HG03280 (cell line): Measurements from ENCODE around the gene GP9.

Source experiments
- ATAC-seq: cut with Tn5 transposase; IDR thresholded peaks from one replicate; pipeline ENCODE4 v1.9.1; 2021; ENCODE audit warnings: mild to moderate bottlenecking, moderate library complexity; ENCODE audit not compliant: unreplicated experiment

Gene GP9

DNA sequence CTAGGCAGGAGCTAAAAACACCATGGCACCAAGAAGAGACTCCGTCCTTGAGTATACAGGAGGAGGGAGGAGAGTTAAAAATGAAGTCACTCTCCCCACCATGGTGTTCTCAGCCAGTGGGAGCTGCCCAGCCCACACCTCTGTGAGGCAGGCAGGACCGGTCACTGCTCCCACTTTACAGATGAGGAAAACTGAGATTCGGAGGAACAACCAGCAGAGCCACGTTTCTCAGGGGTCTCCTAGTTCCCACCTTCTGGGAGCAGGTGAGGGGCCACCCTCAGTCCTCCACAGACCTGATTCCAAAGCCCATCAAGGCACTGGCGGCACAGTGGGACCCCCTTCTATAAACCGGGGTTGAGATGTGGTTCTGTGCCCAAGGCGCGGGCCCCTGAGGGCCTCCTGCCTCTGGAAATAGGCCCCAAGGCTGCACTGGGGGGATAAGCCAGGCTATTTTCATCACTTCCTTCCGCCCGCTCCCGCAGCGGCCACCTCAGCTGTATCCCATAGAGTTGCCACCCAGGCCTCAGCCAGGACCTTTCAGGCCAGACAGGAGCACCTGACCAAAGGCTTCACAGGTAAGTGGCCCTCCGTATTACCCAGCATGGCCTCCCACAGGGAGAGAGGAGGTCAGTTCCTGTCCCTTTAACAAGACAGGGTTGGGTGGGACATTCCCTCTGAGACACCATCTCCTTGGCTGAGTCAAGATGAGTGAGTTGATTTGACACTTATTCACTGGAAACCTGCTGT is at the start of gene GP9:
GP9 (plus strand) TSS at position 504 of the 747 bp plus-strand sequence. CDS start 961 bp downstream, outside the sequence.
- no peak for ATAC-seq

DNA sequence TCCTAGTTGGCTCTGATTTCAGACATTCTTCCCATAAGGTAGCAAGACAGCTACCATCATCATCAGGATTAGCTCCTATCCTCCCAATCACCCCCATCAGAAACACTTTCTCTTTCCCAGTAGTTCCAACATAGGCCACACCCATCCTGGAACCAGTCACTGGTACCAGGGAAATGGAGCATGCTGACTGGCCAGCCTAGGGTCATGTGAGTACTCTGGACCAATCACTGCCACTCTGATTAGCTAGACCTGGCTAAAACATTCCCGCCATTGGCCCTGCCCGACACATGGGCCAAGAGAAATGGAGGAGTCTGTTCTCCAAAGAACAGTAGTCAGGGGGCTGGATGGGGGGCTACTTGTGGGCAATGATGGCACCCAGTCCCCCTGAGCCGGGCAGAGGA is 47.1 kb upstream of the GP9 start:
- no peak for ATAC-seq

DNA sequence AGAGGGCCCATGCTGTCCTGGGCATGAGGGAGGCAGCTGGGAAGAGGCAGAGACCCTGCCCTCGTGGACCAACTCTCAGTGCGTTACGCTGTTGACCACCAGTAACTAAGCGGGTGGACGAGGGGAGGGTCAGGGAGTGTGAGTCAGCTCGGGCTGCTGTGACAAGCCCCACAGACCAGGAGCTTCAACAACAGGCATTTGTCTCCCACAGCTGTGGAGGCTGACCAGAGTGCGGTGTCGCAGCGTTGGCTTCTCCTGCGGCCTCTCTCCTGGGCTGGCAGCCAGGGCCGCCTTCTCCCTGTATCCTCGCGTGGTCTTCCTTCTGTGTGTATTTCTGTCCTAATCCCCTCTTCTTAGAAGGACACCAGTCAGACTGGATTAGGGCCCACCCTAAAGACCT is 46.4 kb upstream of the GP9 start:
- ATAC-seq: no peak

DNA sequence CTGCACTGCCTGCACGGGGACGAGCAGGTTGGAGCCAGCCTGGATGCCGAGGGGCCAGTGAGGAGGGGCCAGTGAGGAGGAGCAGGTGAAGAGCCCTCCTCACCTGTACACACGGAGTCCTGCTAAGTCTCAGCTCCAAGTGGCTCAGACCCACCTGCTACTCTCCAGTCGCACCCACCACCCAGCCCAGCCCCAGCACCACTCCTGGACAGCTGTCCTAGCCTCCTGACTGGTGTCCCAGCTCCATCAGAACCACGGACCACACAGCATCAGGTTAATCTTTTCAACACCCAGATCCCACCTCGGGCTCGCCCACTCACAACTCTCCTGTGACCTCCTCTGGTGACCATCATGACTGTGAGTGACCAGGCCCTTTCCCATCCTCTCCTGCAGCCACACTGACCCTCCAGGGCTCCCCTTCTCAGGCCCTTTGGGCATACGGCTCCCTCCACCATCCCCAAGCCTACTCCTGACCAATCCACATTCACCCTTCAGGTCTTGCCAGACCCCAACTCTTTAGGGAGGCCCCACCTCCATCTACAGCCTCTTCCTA is 45.7 kb upstream of the GP9 start:
- ATAC-seq: no peak

DNA sequence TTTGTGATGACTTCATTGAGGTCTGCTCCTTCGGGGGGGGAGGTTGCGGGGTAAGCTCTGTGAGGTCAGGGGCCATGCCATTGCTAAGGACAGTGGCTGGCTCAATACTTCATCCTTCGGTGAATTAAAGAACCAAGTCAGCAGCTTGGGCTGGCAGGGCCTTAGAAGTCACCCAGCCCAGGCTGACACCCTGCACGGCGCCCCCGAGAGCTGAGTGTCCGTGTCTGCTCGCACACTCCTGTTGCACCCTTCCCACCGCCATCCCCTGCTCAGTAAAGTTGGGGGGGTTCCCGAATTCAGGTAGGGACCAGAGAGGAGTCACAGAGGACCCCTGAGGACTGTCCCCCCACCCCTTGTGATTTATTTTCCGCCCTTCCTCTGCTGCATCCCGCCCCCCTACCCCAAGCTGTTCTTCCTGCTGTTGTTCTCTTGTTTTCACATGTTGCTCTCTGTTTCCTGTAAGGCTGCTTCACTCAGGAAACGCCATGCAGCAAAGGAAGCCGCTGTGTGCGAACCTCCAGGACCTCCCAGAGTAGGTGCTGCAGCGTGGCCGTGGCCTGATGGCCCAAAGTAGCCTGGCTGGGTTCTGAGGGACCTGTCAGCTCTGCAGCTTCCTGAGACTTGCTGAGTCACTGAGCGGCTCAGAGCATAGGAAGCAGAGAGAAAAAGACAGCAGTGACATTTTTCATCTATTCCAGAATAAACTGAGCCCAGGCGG is 45.0 kb upstream of the GP9 start:
- ATAC-seq: no peak

DNA sequence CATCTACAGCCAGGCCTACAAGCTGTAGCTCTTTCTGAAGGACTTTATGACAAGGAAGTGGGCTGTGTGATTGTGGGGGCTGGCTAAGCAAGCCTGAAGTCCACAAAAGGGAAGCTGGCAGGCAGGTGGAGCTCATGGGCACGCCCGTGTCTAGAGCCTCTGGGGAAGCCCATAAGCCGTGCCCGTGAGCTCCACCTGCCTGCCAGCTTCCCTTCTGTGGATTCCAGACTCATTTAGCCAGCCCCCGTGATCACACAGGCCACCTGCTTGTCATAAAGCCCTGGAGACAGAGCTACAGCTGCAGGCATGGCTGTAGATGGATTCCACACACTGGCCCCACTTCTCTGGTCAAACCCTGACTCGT is 44.2 kb upstream of the GP9 start:
- ATAC-seq: no peak

DNA sequence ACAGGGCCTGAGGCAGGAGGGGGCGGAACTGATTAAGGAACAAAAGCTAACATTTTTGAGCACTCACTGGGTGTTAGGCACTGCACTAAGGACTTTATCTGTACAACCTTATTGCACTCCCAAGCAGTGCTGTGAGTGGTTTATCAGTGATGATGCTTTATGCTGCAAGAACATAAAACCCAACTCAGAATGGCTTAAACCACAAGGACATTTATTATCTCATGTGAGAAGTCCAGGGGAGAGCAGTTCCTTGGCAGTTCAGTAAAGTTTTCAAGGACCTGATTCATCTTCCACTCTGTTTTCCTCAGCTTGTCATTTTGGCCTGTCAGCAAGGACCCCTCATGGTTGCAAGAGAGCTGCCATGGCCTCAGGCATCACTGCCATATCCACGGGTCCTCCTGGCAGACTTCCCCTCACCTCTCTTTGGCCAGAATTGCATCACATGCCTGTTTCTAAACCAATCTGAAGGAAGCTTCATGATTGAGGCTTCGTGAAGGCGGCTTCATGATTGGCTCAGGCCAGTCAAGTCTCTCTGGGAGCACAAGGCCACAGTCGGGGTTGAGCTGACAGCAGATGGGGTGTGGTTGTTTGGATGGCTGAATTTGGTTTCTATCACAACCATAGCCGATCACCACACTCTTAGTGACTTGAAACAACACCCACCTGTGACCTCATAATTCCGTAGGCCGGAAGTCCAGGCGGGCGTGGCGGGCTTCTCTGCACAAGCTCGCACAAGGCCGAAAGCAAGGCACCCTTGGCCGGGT is 43.7 kb upstream of the GP9 start:
- peak; percentile 83 for ATAC-seq

DNA sequence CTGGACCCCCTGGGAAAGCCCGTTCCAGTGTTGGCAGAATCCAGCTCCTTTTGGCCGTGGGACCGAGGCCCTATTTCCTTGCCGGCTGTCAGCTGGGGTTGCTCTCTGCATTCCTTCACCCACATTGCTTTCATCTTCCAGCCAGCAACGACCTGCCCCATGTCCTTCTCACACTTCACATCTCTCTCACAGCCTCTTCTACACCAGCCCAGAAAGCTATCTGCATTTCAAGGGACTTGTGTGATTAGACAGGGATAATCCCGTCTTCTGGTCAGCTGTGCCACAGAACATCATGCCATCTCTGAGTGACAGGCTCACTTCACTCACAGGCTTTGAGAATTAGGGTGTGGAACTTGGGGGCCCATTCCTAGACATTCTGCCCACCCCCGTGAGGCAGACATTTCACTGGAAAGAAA is 43.1 kb upstream of the GP9 start:
- peak; percentile 11 for ATAC-seq

DNA sequence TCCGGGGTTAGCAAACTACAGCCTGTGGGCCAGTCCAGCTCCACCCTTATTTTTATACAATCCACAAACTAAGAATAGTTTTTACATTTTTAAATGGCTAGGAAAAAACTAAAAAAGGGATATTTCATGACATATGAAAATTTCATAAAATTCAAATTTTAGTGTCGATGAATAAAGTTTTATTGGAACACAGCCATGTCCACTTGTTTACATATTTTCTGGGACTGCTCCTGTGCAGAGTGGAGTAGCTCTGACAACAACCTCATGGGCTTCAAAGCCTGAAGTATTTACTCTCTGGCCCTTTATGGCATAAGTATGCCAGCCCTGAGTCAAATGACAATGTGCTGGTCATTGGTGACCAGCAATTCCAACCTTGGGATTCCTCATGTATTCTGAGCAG is 42.3 kb upstream of the GP9 start:
- ATAC-seq: no peak

DNA sequence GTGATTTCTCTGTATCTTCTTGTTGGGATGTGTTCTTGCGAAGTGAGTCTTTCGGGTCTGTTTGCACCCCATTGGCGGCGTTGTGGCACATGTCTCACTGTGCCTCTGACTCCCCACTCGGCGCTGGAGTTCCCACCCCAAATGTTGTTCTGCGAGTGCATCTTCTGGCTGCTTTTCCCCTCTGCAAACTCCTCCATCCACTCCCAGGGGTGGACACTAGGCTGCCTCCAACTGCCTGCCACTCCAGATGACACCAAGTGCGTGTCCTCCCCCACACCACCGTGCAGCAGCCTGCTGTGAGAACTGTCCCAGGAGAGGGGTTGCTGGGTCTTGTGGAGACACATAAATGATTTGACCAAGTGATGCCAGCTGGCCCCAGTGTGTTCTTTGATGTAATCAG is 41.8 kb upstream of the GP9 start:
- no peak for ATAC-seq

DNA sequence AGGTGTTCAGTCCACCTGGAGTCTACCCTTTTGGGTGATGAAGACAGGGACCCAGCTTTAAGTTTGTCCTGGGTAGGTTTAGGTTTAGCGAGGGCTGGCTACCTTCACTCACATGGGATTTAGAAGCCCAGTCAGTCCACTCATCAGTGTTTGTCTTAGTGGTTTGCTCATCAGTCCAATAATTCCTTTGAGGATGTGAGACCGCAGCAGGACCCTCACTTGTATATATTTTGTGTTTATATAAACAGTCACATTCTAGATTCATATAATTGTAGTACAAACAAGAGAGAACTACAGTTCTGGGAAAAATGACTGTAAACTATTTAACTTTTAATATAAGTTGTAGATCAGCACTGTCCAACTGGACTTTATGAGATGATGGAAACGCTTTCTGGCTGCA is 41.3 kb upstream of the GP9 start:
- ATAC-seq: no peak

DNA sequence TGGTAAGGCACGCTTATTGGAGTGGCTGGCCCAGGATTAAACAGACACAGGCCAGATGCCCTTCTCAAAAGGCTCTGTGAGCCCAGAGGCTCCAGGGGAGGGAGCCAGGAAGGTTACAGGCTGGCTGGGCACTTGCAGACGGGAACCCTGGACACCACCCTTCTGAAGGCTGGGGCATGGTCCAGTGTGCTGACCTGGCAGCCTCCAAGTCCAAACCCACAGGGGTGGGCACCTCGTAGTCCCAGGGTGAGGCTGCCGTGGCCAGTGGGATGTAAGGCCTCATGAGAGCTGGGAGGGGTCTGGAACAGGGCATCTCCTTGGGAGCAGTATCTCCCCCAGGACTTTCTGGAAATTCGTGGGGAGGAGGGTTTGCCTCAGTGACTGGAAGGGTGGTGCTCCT is 39.9 kb upstream of the GP9 start:
- no peak for ATAC-seq

DNA sequence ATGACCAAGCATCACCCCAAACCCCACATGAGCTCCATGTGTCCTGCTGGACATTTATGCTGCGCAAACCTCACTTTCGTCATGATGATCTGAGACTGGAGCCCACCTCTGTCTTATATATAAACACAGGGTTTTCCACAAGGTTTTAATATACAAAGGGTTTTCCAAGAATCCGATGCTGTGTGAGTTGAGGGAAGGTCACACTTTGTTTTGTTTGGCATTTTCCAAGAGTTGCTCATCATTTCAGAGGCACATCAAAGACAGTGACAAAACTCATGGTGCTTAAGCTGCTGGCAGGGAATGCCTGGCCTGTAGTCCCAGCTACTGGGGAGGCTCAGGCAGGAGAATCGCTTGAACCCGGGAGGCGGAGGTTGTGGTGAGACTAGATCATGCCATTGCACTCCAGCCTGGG is 39.4 kb upstream of the GP9 start:
- ATAC-seq: no peak

DNA sequence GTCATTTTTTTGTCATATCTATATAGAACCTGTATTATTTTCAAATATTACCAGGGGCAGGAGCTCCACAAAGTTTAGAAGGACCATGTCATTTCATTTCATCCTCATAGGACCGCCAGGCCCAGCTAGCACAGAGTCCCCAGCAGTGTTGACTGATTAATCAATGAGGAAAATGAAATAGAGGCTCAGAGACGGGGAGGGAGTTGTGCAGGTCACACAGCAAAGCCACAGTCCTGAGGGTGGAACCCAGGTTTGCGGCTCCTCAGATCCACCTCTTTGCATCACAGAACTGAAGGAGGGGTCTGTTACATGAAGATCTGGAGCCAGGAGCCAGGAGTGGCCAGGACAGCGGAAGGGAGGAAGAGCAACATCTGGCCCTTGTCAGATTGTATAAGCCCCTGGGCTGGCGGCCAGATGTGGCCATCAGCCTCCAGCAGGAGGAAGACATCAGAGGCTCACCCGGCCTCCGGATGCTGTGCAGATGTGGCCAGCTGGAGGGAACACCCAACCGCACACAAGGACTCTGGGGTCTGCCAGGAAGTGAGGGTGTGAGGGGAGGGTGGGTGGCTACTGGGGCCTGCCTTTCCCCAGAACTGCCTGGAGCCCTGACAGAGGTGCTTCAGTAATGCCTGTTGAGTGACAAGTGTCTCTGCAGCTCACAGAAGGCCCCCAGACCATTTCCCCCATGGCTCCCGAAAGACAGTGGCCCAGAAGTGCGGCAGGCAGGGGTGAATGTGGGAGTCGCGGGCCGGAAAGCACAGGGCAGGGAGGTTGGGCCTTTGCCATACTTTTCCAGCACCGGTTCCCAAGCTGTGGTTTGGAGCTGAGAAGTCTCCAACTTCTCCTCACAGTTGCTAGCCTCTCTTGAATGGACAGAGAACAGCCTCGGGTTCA is 38.2 kb upstream of the GP9 start:
- no peak for ATAC-seq

DNA sequence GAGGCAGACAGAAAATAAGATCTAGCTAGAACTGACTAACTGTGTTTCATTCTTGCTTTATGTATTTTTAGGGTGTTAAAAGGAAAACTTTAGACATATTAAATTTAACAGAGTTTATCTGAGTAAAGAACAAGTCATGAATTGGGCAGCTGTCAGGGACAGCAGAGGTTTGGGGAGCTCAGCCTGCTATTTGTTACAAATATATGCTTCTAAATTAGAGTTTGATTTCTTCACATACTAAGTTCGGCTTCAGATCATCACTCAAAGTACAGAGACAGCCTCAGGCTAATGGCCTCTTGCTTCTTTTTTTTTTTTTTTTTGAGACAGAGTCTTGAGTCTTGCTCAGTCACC is 37.6 kb upstream of the GP9 start:
- no peak for ATAC-seq

DNA sequence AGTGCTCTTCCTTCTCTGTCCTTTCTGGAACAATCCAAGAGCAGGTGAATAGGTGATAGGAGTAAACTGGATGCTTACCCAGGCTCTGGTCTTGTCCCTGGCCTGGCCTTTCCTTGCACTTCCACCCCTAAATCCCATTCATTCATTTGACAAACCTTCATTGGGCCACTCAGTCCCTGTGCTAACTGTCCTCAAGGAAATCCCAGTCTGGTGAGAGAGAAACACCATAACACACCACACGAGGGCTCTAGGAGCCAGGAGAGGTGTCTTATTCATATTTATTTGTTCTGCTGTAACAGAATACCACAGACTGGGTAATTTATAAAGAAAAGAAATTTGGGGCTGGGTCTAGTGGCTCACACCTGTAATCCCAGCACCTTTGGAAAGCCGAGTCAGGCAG is 36.7 kb upstream of the GP9 start:
- no peak for ATAC-seq

DNA sequence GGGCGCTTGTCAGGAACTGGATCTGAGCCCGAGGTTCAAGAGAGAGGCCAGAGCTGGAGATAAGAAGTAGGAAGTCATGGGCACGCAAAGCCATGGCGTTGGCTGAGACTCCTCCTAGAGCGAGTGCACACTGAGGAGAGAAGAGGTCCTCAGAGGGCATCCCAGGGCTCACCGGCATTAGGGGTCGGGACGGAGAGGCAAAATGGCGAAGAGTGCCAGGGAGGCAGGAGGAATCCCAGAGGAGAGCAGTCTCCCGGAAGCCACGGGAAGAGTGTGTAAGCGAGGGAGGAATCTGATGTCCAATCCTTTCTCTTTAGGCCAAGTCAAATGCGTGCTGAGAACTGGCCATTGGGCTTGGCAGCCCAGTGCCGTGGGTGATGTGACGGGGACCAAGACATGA is 35.5 kb upstream of the GP9 start:
- ATAC-seq: no peak

DNA sequence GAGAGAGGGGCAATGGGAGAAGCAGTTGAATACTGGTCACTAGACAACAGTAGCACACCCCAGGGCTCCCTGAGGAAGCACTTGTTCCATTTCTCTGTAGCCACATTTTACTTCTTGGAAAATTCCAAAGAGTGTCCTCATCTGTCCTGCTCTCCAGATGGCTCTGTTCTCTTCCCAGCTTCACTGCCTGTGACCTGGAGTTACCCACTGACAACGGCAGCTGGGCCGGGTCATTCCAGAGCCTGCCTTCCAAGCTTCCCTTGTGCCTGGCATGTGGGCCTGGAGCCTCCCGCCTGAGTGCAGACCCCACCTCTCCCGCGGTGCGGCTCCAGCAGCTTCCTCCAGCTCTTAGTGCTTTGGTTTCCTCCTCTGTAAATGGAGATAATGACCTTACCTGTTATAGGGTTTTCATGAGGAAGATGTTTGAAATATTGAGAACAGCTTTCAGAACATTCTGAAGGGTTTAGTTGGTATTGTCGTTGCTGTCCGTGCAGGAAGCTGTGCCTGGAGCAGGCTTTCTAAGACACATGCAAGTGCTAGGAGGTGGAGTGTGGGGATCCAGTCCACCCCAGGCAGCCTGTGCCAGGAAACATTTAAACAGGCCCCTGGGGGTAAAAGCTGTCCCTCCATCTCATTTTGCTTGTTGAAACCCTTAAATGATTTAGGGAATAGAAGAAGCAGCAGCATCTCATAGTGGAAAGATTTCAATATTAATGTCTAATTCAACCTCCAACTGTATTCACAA is 34.7 kb upstream of the GP9 start:
- no peak for ATAC-seq

DNA sequence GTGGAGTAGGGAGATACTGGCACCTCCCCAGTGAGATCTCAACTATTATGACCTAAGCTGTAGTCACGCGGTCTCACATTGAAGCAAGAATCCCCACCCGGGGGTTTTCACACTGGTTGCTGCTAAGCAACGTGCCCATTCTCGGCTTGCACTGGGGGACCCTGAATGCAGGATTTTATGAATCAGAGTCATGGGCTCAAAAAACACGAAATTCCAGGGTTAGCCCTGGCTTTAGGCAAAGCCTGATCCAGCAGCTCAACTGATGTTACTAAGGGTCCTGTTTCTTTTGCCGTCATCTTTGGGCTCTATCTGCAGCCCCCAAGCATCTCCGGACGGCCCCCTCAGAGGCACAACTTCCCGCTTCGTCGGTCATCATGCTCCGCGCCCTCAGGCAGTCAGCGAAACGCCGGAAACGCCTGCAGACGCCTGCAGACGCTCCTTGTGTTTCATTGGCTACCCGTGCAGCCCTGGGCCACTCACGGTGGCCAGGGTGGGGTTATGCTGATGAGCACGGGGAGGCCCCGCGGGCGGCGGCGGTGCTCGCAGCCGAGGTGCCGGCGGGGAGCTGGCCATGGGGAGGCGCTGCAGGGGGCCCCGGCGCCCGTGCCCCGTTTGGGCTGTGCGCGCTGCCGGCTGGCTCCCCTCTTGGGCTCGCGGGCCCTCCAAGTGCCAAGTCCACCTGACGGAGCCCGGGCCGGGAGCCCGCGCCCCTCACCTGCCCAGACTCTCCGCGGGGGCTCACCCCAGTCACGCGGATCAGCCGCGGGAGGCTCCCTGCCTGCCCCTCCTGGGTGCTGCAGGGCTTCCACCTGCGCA is 33.6 kb upstream of the GP9 start:
- ATAC-seq: peak; percentile 98
